PC-3 (cell line): ENCODE results near the gene EPHA7.

ENCODE experiments used
- CTCF ChIP-seq: fragments of 300-600 bp; sonication (generic); conservative IDR thresholded peaks from 2 replicates; pipeline ENCODE4 v1.5.1; 2017; ENCODE audit warnings: antibody characterized with exemption, low read depth, mild to moderate bottlenecking, low read length
- EZH2 ChIP-seq: fragments of 300-600 bp; sonication (generic); IDR thresholded peaks from one replicate; pipeline ENCODE4 v1.6.1; 2017; ENCODE audit warnings: antibody characterized with exemption, mild to moderate bottlenecking, low read length; ENCODE audit not compliant: unreplicated experiment
- EZH2phosphoT487 ChIP-seq: fragments of 300-600 bp; sonication (generic); IDR thresholded peaks from 2 replicates; pipeline ENCODE4 v1.6.1; 2018; ENCODE audit warnings: mild to moderate bottlenecking, antibody characterized with exemption, low read length, borderline replicate concordance

- TF ChIP-seq CTCF (no peak), EZH2 (no peak), EZH2phosphoT487 (no peak)
Measured at GRCh38 chr6:93295631-93296030, 123.7 kb downstream of the EPHA7 start.
